Measurements from ENCODE around the gene PPP1R12B.
"Not testable (repeated sequence)": the region's sequence is repeated elsewhere in the genome, so short reads cannot be mapped to it uniquely, and the experiment has no call there.

The PPP1R12B gene

GRCh38 chr1:202456372-202457169 lies 108.1 kb downstream of the PPP1R12B start:
- DNase-seq = not testable (repeated sequence)

GRCh38 chr1:202458651-202459050 lies 110.2 kb downstream of the PPP1R12B start:
- DNase-seq = peak; percentile 4

- DNase-seq = not testable (repeated sequence)
These were observed 111.1 kb downstream of the PPP1R12B start for GRCh38 chr1:202459470-202460142.

GRCh38 chr1:202460143-202460495 lies 111.6 kb downstream of the PPP1R12B start:
- not testable (repeated sequence) for DNase-seq

GRCh38 chr1:202462342-202463076 lies 114.0 kb downstream of the PPP1R12B start:
- no peak for DNase-seq

- DNase-seq = not testable (repeated sequence)
These were observed 115.7 kb downstream of the PPP1R12B start for GRCh38 chr1:202464153-202464742.

- not testable (repeated sequence) for DNase-seq
These were observed 117.3 kb downstream of the PPP1R12B start for GRCh38 chr1:202465644-202466270.

GRCh38 chr1:202466339-202466738 lies 117.8 kb downstream of the PPP1R12B start:
- DNase-seq = not testable (repeated sequence)

GRCh38 chr1:202467381-202467780 lies 118.9 kb downstream of the PPP1R12B start:
- DNase-seq = not testable (repeated sequence)

- DNase-seq = not testable (repeated sequence)
These were observed 120.2 kb downstream of the PPP1R12B start for GRCh38 chr1:202468695-202469094.

GRCh38 chr1:202469123-202469522 lies 120.6 kb downstream of the PPP1R12B start:
- not testable (repeated sequence) for DNase-seq

- no peak for DNase-seq
These were observed 122.7 kb downstream of the PPP1R12B start for GRCh38 chr1:202471246-202471645.

- DNase-seq = not testable (repeated sequence)
These were observed 124.0 kb downstream of the PPP1R12B start for GRCh38 chr1:202472347-202473124.

- not testable (repeated sequence) for DNase-seq
These were observed 125.0 kb downstream of the PPP1R12B start for GRCh38 chr1:202473266-202474045.

GRCh38 chr1:202479661-202480060 lies 131.2 kb downstream of the PPP1R12B start:
- DNase-seq = not testable (repeated sequence)

- DNase-seq = not testable (repeated sequence)
These were observed 132.1 kb downstream of the PPP1R12B start for GRCh38 chr1:202480640-202481039.

- DNase-seq = not testable (repeated sequence)
These were observed 134.9 kb downstream of the PPP1R12B start for GRCh38 chr1:202483362-202483761.

GRCh38 chr1:202484032-202484431 lies 135.5 kb downstream of the PPP1R12B start:
- DNase-seq = not testable (repeated sequence)

- not testable (repeated sequence) for DNase-seq
These were observed 136.3 kb downstream of the PPP1R12B start for GRCh38 chr1:202484820-202485219.

GRCh38 chr1:202488178-202488649 lies 139.7 kb downstream of the PPP1R12B start:
- not testable (repeated sequence) for DNase-seq

- DNase-seq = not testable (repeated sequence)
These were observed 140.6 kb downstream of the PPP1R12B start for GRCh38 chr1:202489101-202489500.

All from NCI-H748 treated with DMSO at 0.1 percent for 48 hours (cell line).